ENCODE results near the gene VAPB.
"Not testable (repeated sequence)": the region's sequence is repeated elsewhere in the genome, so short reads cannot be mapped to it uniquely, and the experiment has no call there.

DNA sequence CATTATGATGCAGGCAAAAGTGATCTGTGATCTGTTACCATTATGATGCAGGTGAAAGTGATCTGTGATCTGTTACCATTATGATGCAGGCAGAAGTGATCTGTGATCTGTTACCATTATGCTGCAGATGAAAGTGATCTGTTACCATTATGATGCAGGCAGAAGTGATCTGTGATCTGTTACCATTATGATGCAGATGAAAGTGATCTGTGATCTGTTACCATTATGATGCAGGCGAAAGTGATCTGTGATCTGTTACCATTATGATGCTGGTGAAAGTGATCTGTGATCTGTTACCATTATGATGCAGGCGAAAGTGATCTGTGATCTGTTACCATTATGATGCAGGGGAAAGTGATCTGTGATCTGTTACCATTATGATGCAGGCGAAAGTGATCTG is 38.5 kb downstream of the VAPB start:
- not testable (repeated sequence) for TF ChIP-seq SUZ12 (IDR thresholded peaks at IDR 0.05); BHLHE40 (IDR thresholded peaks at IDR 0.05; ENCODE audit: borderline replicate concordance); FOXM1 (IDR thresholded peaks at IDR 0.05; ENCODE audit: borderline replicate concordance); SP1 (IDR thresholded peaks at IDR 0.05); NFRKB (IDR thresholded peaks at IDR 0.05); FOXK2 (IDR thresholded peaks at IDR 0.05)
- TF ChIP-seq, protein P1, sequence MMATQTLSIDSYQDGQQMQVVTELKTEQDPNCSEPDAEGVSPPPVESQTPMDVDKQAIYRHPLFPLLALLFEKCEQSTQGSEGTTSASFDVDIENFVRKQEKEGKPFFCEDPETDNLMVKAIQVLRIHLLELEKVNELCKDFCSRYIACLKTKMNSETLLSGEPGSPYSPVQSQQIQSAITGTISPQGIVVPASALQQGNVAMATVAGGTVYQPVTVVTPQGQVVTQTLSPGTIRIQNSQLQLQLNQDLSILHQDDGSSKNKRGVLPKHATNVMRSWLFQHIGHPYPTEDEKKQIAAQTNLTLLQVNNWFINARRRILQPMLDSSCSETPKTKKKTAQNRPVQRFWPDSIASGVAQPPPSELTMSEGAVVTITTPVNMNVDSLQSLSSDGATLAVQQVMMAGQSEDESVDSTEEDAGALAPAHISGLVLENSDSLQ (IDR thresholded peaks at IDR 0.05): not testable (repeated sequence)
